NCI-H748 (cell line): ENCODE results near the gene TOMM40L.
"Not testable (repeated sequence)": the region's sequence is repeated elsewhere in the genome, so short reads cannot be mapped to it uniquely, and the experiment has no call there.

Experiments
- DNase-seq: peaks from one replicate; lab custom pipeline; 2025; ENCODE audit not compliant: unreplicated experiment; lab: John Stamatoyannopoulos, UW

The TOMM40L gene

GRCh38 chr1:161251579-161251978 lies 25.7 kb downstream of the TOMM40L start:
- DNase-seq, result no peak

DNA sequence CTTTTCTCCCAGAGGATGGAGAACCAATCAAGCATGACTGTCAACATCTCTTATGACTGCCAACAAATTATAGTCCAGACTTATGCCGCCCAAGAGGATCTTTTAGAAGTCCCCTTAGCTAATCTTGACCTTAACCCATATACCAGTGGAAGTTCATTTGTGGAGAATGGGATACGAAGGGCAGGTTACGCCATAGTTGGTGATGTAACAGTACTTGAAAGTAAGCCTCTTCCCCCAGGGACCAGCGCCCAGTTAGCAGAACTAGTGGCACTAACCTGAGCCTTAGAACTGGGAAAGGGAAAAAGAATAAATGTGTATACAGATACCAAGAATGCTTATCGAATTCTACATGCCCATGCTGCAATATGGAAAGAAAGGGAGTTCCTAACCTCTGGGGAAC lies 29.4 kb downstream of the TOMM40L start:
- not testable (repeated sequence) for DNase-seq

DNA sequence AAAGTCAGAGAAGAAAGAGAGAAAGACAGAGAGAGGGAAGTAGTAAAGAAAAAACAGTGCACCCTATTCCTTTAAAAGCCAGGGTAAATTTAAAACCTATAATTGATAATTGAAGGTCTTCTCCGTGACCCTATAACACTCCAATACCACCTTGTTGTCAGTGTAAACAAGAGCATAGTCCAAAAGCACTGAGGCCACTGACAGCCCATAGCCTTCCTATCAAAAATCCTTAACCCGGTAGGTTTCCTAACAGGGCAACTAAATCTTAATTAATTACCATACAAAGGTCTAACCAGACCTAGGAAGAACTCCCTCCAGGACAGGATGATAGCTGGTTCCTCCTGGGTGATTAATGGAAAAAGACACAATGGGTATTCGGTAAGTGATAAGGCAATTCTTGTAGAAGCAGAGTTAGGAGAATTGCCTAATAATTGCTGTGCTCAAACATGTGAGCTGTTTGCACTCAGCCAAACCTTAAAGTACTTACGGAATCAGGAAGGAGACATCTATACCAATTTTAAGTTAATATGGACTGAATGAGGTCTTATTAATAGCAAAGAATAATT lies 30.2 kb downstream of the TOMM40L start:
- not testable (repeated sequence) for DNase-seq

GRCh38 chr1:161257109-161257508 lies 31.2 kb downstream of the TOMM40L start:
- DNase-seq, result peak; percentile 4

DNA sequence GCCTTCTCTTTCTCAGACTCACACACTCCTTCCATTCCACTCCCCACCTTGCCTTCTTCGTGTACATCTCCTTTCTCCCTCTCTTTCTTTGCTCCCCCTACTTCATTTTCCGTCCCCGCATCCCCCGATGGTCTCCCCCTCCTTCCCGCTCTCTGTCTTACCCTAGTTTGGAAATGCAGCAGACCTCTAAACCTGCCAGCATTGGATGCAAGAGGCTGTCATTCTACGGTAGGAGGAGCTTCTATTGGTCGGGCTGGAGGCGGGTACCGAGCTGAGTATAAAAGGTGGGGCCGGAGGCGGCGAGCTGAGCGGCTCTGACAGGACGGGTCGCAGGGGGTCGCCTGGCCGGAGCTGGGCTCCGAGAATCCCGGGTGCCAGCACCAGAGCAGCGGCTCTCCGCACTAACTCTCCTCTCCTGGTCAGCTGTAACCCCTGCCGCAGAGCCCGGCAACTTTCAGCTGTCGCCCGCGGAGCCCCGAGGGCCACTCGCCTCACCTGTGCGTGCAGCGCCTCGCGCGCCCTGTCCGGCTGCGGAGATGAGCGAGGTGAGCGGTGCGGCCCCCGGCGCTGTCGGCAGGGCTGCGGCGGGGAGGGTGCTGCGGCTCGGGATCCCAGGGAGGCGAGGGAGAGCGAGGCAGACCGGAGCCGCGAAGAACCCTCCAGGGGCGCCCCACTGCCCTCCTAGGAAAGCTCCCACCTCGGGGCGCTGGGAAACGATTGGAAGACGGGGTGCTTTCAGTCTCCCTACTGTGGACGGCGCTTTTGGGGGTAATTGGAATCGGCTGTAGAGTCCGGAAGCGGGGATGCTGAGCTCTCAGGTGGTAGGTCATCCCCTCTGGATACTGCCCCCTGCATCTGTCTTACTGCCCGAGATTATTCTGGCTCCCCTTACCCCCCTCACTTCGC lies 32.8 kb downstream of the TOMM40L start, which contains the start of gene PCP4L1:
Gene PCP4L1, plus strand, starts transcription at position 307 of the 906 bp plus-strand sequence. Its CDS starts 230 bp downstream, at position 537.
- DNase-seq, result peak; percentile 85

DNA sequence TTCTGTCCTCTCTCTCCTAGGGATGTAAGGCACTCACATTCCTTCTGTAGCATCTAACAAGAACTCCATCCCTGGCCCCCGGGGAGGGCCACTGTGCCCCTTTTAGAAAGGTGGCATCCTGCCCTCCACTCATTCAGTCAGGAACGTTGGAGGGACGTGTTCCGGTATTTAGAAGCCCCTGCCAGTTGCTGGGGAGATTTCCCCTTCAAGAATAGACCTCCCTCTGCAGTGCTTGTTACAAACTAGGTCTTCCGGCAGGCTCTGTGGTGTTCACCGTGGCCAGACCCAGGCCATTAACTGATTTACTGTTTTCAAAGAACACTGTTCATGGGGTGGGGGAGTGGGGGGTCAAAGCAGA lies 33.5 kb downstream of the TOMM40L start:
- peak; percentile 20 for DNase-seq

DNA sequence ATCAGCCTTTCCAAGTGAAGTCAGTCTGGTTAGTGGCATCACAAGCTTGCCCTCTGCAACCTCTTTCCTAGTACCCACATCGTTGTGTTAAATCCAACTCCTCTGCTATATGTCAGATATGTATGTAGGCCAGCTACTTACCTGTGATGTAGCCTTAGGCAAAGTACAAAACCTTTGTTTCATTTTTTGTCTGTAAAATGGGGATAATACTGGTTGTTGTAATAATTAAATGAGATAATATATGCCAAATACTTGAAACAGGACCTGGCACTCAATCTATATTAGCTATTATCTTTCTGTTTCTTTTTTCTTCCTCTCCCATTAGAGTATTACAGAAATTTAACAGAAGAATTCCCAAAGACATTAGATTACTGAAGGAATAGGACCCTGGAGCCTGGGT lies 33.9 kb downstream of the TOMM40L start:
- DNase-seq, result no peak

DNA sequence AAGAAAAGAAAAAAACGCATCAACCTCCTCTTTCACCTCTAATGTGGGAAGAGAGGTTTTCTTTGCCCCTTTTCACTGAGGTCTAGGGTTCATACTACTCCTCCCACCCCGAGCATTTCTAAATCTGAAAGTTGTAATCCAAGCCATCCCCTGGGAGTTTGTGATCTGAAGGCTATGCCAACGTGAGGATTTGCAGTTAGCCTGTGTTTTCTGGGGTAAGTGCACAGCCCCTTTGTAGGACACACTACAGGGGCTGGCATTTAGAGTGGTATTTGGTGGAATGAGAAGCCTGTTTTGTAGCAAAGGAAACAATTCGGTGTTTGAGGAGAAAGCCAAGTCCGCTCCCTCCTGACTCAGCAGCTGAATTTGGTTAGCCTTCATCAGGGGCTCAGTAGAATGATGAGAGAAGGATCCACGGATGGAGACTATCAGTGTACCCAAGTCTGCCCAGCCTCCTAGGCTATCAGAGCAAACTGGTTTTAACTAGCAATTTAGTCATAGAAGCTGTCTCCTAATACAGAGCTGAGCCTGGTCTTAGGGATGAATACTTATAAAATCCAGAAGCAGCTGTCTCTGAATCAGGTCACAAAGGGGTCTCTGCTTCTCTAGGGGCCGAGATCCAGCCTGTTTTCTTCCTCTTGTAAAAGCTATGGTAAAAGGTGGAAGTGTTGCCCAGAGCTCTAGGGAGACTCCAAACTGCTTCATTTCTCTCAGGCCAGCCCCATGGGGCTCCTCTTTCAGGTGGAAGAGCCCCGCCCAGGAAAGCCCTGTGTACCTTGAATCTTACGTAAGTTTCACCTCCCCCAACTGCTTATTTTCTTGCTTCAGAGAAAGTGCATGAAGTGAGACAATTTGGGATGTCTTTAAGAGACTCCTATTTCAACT lies 34.8 kb downstream of the TOMM40L start:
- DNase-seq, result peak; percentile 9

DNA sequence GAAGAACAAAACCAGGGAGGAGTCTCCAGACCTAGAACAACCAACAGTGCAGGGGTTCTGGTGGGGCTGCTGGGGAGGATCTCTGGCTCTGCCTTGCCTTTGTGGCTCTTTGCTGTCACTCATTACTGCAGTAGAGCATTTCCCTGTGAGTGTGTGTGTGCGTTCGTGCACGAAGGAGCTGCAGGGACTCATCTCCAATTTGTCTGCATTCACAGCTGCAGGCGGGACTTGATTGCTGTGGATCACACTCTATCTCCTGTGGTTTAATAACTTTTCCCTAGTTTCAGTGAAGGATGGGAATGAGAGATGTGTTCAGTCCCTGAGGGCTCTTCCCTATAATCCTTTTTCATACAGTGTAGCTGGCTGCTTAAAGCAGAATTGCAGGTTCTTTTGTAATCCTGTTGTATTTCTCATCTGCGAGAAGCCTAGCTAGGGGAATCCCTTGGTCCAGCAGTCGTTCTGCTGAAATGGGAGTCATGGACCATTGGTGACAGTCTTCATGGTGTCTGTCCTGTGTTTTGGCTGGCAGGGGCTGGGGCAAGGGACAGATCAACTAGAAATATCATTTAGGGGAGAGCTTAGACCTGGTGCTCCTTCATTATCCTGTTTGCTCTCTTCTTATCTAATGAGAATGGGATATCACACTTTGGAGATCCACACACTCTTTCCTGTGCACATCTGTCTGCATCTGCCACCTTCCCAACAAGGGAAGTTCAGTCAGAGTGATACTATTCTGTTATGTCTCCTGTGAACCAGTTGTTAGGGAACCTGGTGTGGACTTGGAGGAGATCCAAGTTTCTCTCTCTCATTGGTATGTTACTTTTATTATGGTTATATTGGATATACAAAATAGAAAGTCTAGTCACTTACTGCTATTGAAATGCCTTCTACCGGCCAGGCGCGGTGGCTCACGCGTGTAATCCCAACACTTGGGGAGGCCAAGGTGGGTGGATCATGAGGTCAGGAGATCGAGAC lies 35.7 kb downstream of the TOMM40L start:
- peak; percentile 9 for DNase-seq

DNA sequence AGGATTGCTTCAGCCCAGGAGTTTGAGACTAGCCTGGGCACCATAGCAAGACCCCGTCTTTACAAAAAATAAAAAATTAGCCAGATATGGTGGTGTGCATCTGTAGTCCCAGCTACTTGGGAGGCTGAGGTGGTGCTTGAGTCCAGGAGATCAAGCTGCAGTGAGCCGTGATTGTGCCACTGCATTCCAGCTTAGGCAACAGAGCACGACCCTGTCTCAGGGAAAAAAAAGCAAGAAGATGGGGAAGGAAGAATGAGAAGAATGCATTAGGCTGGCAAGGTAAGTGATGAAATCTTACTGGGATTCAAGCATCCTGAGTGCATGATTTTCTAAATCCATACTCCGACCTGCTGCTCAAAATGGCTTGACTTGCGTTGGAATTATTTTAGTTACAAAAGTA lies 39.4 kb downstream of the TOMM40L start:
- DNase-seq, result no peak

- DNase-seq, result peak; percentile 54
Observed at GRCh38 chr1:161266202-161266601, 40.3 kb downstream of the TOMM40L start.

DNA sequence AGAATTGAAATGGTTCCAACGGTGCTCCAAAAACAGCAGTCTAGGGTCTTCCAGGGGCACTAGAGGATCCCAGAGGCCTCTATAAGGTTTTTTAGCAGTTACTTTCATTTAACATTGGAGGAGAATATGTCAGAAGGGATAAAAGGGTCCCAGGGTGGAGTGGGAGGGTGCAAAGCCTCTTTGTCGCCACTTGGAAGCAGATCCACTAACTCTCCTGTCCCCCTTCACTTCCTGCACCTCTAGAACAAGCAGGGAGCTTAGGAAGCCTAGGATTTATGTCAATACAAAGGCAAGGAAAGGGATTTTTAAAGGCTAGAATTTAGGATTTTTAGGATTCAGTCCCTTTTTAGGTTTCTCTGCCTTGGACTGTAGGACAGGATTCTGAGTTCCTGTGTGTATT lies 41.0 kb downstream of the TOMM40L start:
- no peak for DNase-seq

GRCh38 chr1:161267321-161267720 lies 41.5 kb downstream of the TOMM40L start:
- DNase-seq, result no peak

DNA sequence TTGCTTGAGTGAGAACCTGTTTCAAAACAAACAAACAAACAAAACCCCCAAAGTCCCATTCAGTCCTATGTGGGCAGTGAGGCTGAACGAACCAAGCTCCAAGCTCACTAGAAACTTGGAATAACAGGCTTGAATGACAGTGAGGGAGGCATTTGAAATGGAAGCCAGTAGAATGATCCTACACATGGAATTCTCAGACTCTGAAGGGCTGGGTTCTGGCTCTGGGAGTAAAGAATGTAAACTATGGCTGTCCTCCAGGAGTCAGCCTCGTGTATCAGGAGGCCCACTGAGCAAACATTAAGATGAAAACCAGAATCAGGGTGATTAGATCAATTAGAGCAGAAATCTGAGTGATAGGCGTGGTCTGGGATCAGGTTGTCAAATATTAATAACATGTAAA lies 47.5 kb downstream of the TOMM40L start:
- DNase-seq, result no peak

DNA sequence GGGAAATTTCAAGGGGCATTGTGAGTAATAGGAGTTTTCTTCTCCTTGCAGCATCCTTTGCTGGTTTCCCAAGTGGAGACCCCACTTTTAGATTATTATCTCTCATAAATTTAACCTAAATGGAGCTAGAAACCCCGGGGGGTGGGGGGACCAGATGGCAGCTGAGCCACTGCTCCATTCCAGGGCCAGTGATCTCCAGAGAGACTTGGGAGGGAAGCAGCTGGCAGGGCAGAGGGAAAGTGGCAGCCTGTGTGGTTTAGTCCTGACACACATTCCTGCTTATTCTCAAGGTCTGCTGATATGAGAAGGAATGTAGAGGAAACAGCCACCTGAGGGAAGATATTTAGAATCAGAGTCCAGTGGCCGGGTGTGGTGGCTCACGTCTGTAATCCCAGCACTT lies 49.0 kb downstream of the TOMM40L start:
- no peak for DNase-seq
